HG02610 (cell line): ENCODE results near the gene PLEKHN1.

Experiments
- ATAC-seq: cut with Tn5 transposase; IDR thresholded peaks from one replicate; pipeline ENCODE4 v1.9.1; 2021; ENCODE audit warnings: mild to moderate bottlenecking, moderate library complexity; ENCODE audit not compliant: unreplicated experiment

Gene PLEKHN1

DNA sequence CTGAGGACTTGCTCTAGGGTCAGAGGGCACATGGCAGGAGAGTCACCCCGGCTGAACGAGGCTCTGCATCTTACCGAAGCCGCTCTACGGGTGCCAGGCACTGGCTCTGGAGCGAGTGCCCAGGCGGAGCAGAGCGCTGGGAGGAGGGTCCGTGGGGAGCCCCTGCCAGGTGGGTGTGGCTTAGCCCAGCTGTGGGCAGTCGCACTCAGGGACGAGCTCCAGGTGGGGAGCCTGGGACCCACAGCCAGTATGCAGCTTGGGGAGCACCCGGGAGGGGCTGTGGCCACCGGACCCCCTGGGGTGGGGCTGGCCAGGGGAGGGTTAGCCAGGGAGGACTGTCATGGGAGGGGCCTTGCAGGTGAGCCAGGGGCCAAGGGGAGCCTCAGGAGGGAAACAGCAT lies 57.4 kb downstream of the PLEKHN1 start:
- ATAC-seq = no peak

DNA sequence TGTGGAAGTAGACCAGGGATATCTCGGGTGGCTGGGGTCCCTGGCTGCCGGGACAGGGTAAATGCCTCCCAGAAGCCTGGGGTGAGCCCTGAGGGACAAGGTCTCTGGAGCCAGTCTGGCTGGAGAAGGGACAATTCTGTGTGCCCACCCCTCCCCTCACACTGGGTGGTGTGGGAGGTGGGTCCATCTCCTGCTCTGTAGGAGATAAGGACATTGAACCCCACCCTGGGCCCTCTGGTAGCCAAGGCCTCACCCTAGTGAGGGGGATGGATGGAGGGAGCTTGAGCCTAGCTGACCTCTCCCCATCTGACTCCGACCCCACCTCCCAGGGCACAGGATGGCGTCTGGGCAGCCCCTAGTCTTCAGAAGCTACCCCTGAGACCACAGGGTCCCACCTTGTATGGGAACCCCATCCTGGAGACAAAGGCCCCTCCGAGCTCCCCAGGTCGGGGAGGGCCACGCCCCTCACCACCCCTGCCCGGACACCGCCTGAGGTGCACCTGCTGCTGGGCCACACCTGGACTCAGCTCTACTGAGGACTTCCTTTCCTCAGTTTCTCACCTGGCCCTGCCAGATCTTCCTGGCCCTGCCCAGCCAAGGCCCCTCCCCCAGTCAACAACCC lies 58.0 kb downstream of the PLEKHN1 start:
- ATAC-seq = no peak

DNA sequence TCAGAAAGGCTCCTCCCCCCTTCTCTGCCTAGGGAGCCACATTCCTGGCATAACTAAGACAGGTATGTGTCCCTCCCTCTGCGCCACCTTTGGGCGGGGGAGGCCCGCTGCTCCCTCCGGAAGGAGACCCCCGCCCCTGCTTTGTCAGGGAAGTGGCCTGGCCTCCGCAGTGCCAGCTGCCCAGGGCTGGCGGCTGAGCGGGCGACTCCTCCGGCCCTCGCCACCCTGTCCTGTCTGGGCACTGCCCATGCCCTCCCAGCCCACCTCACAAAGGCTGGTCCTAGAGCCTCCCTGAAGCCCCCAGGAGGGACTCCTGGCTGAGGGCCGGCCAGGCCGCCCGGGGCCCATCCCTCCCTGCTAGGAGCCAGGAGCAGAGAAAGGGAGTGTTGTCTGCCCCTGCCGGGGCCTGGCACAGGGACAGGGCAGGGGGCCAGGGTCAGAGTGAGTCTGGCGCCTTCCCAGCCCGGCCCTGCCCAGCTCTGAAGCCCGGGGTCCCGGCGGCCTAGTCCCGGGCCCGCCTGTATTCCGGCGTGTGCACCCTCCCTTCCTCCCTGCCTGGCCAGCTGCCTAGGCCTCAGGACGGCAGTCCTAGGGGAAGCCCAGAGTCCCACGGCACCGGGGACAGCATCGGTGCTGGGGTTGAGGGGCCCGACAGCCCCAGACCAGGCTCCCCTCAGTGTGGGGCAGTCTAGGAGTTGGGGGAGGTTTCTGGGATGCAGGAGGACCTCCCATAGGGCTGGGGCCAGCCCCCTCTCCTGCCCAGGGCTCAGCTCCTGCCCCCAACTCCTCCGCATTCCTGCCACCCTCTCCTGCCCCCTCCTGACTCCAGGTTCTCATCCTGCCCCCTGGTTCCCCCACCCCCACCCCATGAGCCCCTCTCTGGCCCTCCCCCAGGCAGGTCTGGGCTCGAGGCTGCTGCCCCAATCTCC lies 58.8 kb downstream of the PLEKHN1 start:
- ATAC-seq = no peak
